Vagina (tissue), 2 donors: ENCODE measurements around the gene TTLL5.

ENCODE experiments used
- POLR2A ChIP-seq, 2 donors: fragments of 450-650 bp; IDR thresholded peaks; one replicate each; pipeline ENCODE4 v1.6.1; 2017; ENCODE audit warnings: antibody characterized with exemption in 2 of 2, mild to moderate bottlenecking in 2 of 2, moderate library complexity in 2 of 2
- POLR2AphosphoS5 ChIP-seq, 2 donors: sonication (generic); formaldehyde crosslinking; IDR thresholded peaks; one replicate each; pipeline ENCODE4 v1.9.0; 2017; ENCODE audit warnings: antibody characterized with exemption in 2 of 2, mild to moderate bottlenecking in 2 of 2, low read depth in 1 of 2; ENCODE audit not compliant: insufficient read depth in 1 of 2
- TF ChIP-seq, protein P1 (sequence below), 3 experiments: fragments of 450-650 bp in 2 of 3; fragments of 200-600 bp in 1 of 3; sonication (generic) in 1 of 3; IDR thresholded peaks; one replicate each; pipeline ENCODE4 v1.5.1; 2017 to 2019; ENCODE audit warnings: antibody characterized with exemption in 3 of 3, mild to moderate bottlenecking in 2 of 3, moderate library complexity in 2 of 3

DNA sequence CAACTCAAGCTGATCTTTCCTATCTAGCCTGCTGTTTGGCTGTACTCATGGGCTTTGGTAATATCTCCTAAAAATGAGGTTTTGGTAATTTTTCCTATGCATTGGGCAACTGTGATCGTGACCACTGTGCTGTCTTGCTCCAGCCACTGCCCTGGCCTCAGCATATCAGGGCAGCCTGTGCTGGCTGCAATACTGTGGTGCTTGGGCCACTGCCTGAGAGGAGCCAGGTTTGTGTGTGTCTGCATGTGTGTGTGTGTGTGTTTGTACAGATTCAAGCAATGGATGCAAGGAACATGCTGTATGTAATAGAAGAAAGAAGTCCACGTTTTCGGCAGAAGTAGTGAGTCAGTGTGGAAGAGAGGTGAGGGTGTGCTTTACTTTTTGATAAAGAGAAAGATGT is 13.4 kb upstream of the TTLL5 start:
- TF ChIP-seq, protein P1, sequence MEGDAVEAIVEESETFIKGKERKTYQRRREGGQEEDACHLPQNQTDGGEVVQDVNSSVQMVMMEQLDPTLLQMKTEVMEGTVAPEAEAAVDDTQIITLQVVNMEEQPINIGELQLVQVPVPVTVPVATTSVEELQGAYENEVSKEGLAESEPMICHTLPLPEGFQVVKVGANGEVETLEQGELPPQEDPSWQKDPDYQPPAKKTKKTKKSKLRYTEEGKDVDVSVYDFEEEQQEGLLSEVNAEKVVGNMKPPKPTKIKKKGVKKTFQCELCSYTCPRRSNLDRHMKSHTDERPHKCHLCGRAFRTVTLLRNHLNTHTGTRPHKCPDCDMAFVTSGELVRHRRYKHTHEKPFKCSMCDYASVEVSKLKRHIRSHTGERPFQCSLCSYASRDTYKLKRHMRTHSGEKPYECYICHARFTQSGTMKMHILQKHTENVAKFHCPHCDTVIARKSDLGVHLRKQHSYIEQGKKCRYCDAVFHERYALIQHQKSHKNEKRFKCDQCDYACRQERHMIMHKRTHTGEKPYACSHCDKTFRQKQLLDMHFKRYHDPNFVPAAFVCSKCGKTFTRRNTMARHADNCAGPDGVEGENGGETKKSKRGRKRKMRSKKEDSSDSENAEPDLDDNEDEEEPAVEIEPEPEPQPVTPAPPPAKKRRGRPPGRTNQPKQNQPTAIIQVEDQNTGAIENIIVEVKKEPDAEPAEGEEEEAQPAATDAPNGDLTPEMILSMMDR (IDR thresholded peaks at IDR 0.05), result no peak
- no peak for TF ChIP-seq POLR2A (IDR thresholded peaks at IDR 0.05)
- no peak for TF ChIP-seq POLR2AphosphoS5 (IDR thresholded peaks at IDR 0.05; ENCODE audit: insufficient read depth in 1 of 2, low read depth in 1 of 2)
